CD4-positive, alpha-beta T cell treated with Interleukin-17A for 4 hours (primary cell): ENCODE measurements around the gene OFD1.

ENCODE experiments used
- DNase-seq: peaks from one replicate; pipeline ENCODE4 v3.0.0-alpha.2; 2020; ENCODE audit warnings: mixed read lengths

Gene OFD1

GRCh38 chrX:13734278-13735172 lies at the start of gene OFD1, which contains the start of gene TRAPPC2:
OFD1 (plus strand) TSS chrX:13734748; CDS start chrX:13735072, 324 bp downstream.
TRAPPC2 (minus strand) TSS chrX:13734620; CDS start chrX:13719963, 14,657 bp downstream.
- peak; percentile 94 for DNase-seq

DNA sequence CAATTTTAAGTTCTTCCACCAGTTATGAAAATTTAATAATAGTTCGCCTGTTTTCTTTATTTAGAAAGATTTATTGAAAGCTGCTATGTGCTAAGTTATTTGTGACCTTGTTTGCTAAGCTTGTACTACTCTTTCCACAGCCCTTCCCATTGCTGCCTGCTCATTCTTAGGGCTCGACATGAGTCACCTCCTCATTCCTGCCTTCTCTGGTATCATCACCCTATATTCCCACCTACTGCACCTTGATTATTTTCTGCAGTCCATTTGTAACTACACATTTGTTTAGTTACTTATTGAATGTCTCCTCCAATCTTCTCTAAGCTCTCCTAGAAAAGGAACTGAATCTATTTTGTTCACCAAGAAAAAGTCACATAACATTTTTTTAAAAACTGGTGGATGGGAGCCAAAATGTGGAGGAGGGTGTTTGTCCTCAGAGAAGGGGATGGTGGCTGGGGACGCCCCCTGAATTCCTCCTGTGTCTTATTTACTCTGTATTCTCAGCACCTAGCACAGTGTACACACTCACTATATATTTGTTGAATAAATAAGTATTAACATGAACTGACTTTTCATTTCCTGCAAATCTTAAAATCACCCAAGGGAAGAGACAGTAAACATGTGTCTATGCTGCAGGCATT lies 49.3 kb upstream of the OFD1 start:
- no peak for DNase-seq

DNA sequence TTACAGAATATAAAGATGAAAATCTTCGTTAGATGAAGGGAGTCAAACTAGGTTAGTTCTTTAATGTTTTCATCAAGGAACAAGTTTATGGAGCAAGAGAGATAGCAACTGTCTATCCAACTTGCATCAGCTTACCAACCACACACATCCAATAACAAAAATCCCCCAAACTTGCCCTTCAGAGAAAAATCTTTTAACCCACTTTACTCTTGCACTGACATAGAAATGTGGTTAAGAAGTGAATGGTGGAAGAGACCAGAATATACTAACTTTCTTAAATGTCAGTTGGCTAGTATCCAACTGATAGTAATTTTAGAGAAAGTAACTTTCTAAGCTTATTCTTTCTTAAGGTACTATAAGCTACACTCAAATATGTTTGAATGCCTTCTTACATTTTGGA lies 47.3 kb upstream of the OFD1 start:
- no peak for DNase-seq

DNA sequence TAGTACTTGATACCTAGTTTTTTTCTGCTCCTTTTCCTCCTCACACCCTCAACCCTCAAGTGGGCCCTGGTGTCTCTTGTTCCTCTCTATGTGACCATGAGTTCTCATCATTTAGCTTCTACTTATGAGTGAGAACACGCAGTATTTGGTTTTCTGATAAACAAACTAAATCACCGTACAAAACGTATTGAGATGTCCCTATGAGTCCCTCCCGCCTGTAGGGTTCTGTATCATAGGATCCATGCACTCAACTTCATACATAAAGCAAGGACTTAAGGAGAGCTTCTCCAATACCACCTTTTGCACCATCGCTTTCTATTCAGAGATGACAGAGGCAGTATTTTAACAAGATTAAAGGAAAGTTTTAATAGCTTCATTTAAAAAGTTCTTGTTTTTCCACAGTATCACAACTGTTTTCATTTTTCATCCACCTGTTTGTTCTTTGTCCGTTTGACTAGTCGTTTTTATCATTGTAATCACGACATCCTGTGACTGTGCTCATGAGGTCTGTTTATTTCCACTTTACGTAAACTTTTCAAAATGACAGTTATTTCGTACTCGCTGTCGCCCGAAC lies 46.1 kb upstream of the OFD1 start:
- DNase-seq = no peak

GRCh38 chrX:13688958-13689740 lies 45.4 kb upstream of the OFD1 start, which contains the start of gene RAB9A:
RAB9A (plus strand) TSS chrX:13689128; CDS start chrX:13708747, 19,619 bp downstream.
- DNase-seq = peak; percentile 86

DNA sequence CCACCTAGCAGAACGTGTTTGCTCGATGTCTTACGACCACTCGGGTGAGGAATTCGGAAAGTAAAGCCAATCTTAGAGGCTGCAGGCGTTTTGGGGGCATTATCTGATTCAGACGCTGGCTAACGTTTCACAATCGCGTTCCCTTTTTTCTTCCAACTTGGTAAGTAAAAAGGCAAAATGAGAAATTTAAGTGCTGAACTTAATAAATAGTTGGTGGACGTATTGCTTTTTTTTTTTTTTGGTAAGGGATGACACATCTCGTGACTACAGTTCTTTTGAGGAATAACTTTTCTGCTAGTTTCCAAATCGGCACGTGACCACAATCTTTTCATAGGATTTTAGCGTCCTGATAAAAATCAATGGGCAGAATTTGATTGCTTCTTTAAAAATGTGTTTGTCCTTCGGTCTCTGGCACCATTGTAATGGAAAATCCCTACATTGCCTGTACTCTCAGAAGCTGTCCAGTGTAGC lies 44.8 kb upstream of the OFD1 start:
- DNase-seq = no peak

DNA sequence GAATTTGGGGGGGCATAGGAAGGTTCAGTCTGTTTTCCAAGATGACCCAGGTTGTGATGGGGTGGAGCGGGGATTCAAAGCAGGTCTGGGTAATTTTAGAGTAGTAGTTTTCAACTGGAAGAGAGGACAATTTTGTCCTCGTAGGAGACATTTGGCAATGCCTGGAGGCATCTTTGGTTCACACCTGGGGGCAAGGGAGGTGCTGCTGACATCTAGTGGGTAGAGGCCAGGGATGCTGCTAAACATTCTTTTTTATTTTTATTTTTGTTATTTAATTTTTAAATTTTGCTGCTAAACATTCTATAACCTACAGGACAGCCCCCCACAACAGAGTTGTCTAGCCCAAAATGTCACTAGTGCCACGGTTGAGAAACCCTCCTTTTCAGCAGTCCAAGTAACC lies 43.7 kb upstream of the OFD1 start:
- peak; percentile 12 for DNase-seq

GRCh38 chrX:13691841-13692371 lies 42.6 kb upstream of the OFD1 start:
- no peak for DNase-seq

DNA sequence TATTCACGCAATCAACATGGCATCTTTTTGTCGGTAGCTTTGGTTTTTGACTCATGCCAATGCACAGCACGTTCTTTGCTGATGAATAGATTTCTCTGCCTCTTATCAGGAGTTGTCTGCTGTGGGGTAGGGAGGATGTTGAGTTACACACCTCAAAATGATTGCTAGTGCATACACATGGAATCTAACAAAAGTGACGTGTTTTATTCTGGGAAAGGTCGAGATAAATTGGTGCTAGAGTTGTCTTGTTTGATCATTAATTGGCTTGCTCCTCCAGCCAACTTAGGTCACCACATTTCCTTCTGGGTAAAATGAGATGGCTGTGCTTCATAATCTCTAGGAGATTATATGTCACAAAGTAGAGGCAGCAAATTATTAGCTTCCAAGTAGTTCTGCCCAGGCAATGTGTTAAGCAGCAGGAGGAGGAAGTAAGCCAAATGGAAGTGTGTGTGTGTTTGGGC lies 41.7 kb upstream of the OFD1 start:
- no peak for DNase-seq

DNA sequence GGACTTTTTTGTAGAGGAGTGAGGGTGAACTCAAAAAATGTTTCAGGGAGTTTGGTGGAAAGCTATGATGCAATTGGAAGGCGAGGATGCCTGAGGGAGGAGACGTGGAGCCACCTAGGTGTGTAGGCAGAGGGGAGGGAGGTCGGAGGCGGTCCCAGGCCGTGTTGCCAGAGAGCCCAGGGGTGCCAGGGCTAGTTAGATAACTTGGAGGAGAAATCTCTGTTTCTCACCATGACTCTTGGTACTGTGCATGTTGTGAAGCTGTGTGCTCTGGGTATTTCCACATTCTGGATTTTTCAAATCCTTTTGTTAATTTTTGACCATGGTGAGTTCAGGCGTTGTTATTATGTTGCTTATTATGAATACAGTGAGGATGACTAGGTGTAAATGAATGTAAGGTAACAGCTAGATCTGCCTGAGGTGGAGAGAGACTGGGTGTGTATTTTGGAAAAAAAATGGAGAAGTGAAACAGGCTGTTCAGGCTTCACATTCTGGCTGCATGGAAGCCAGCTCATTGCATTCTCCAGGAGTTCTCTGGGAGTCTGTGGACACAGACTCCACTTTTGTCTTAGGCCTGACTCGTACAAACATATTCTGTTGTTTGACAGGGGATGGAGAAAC lies 41.1 kb upstream of the OFD1 start:
- no peak for DNase-seq

DNA sequence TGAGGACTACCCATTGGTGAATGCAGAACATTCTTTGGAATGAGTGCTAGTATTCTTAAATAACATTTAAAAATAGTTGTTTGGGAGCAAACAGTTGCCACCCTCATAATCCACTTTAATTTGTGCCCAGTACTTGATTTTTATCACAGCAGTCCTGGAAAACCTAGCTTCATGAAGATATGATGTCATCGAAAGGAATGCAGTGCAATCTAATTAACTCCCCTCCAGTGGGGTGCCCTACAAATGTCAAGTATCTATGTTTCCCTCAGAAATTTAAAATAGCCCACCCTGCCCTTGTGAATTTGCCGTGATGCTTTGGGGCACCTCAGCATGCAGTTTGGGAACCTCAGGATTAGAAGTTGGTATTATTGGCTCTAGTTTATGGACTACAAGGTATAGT lies 40.2 kb upstream of the OFD1 start:
- no peak for DNase-seq

DNA sequence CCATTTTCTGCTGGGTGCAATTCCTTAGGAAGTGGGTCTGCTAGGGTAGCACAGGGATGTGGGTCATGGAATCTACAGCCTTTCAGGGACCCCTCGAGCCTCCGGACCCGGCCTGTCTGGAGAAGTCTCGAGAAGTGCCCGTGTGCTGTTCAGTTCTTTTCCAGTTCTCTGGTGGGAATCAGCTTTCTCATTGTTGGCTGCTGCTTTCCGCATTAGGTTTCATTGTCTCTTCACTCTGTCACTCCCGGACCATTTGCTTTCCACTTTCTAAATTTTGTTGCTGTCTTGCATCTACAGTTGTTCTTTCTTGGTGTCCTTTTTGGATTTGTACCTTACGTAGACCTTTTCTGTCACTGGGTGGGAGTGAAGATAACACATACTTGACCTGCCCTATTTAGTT lies 39.6 kb upstream of the OFD1 start:
- DNase-seq = no peak

DNA sequence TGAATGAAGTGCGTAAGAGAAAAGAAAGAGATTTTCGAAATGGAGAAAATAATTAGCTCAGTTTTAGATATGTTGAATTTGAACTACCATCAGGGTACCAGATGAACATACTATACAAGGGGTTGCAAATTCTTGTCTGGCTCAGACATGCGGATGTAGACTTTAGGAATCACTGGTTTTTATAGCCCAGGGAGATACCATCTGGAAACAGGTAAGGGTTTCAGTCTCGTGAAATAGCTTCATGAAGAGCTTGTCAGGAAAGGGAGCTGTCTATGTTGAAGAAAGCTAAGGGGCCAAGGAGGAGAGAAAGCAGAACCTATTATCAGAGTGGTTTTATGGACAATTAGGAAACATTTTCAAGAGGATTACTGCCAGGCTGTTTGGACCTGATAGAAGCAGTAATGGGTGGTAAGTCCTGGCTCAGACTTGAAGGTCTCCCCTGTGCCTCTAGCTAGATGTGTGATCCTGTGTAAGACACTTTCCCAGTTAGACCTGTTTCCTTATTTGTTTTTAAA lies 38.9 kb upstream of the OFD1 start:
- no peak for DNase-seq

DNA sequence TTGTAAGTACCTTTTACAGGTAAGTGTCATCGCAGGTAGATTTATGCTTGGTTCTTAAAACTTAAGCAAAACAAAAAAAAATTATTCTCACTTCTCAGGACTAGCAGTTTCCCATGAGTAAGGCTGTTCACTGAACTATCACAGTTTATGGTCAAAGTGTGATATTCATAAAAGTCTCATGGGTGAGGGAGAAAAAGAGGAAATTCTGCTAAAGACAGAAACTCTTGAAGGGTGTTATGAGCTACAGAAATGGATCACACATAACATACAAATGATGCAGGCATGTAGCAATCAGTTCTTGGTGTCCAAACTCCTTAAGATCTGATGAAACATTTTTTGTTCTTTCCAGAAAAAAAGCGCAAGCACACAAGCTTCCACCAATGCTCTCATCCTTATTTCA lies 37.1 kb upstream of the OFD1 start:
- no peak for DNase-seq

DNA sequence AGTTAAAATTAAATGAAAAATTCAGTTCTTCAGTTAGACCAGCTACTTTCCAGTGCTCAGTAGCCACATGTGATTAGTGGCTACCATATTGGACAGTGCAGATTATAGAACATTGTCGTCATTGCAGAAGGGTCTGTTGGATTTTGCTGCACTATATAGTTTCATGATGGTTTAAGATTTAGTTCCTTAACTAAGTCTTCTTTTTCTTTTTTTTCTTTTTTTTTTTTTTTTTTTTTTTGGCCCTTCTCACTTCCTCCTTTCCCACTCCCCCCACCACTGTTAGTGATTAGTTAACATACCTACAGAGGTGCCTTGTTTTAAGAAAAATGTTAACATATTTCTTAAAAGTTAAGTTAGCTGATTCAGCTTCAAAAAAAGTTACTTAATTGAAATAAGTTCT lies 36.6 kb upstream of the OFD1 start:
- DNase-seq = no peak

GRCh38 chrX:13698432-13698831 lies 36.1 kb upstream of the OFD1 start:
- DNase-seq = no peak

DNA sequence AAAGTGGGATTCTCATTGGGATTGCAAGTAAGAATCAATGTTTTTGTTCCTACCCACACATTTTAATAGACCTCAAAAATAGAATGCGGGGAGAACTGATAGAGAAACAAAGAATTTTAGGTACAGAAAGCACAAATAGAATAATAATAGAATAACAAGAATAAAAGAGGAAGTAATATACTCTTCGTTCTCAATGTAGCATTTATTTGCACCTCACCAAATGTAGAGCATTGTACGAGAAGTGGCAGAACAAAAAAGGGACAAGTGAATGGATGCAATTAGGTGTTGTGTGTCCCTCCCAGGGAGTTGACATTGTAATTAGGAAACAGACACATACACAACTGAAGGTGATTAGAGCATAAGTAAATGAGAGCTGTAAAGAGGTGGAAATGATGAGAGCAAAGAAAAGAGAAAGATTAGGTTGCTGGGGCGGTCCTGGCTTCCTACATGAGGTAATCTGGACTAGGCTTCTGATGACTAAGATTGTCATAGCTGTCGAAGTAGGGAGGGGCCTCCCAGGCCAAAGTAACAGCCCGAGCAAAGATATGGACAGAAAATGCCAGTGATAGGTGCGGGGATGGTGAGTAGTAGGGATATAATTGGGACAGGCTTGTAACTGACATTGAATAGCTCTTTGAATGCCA lies 35.2 kb upstream of the OFD1 start:
- DNase-seq = no peak

DNA sequence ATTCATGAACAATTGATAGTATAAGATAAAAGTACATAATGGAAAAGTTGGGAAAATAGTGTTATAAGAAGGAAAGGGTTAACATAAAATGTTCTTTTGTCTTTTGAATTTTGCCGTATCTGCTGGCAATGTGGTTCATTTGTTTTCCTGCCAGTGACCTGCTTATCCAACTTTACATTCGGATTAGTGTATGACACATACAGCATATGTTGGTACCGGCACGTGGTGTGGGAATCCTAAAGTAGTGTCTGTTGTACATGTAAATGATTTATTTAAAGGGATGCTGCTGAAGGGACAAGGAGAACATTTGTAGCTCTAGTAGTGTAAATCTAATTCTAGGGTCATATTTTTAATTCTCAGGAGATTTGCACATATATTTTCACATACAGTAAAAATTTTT lies 34.2 kb upstream of the OFD1 start:
- no peak for DNase-seq

- DNase-seq = no peak
Observed at GRCh38 chrX:13702111-13702789, 32.3 kb upstream of the OFD1 start.

GRCh38 chrX:13703135-13703534 lies 31.4 kb upstream of the OFD1 start:
- no peak for DNase-seq

GRCh38 chrX:13703589-13703988 lies 31.0 kb upstream of the OFD1 start:
- DNase-seq = no peak
